ENCODE data around the gene EPB41L4A. TPM values are rescaled to one million over a fixed set of nuclear protein-coding genes. Genes with fewer than 3 reads are reported as not detected.

The EPB41L4A gene
- total RNA-seq, 1 donor: 0.86 TPM

GRCh38 chr5:112159435-112159834 is 259.6 kb downstream of the EPB41L4A start:
- no peak overlapping the region for H3K4me3 ChIP-seq (ENCODE audit: low read depth, low read length)
- DNase-seq (ENCODE audit: low read depth): peak; percentile 87
- no peak for TF ChIP-seq CTCF (IDR thresholded peaks at IDR 0.05; ENCODE audit: insufficient read depth, low read depth, low read length)

- no peak for DNase-seq (ENCODE audit: low read depth)
- no peak for TF ChIP-seq CTCF (IDR thresholded peaks at IDR 0.05; ENCODE audit: insufficient read depth, low read depth, low read length)
- H3K4me3 ChIP-seq (ENCODE audit: low read depth, low read length): no peak overlapping the region
These were observed 262.9 kb downstream of the EPB41L4A start for GRCh38 chr5:112156211-112156610.

GRCh38 chr5:112154940-112155686 is 264.0 kb downstream of the EPB41L4A start:
- TF ChIP-seq CTCF (IDR thresholded peaks at IDR 0.05; ENCODE audit: insufficient read depth, low read depth, low read length): no peak
- H3K4me3 ChIP-seq (ENCODE audit: low read depth, low read length): no peak overlapping the region
- DNase-seq (ENCODE audit: low read depth): no peak

GRCh38 chr5:112149727-112150126 is 269.4 kb downstream of the EPB41L4A start:
- no peak for TF ChIP-seq CTCF (IDR thresholded peaks at IDR 0.05; ENCODE audit: insufficient read depth, low read depth, low read length)
- DNase-seq (ENCODE audit: low read depth): no peak
- H3K4me3 ChIP-seq (ENCODE audit: low read depth, low read length): no peak overlapping the region

- peak; percentile 78 for TF ChIP-seq CTCF (IDR thresholded peaks at IDR 0.05; ENCODE audit: insufficient read depth, low read depth, low read length)
- DNase-seq (ENCODE audit: low read depth): peak; percentile 89
- H3K4me3 ChIP-seq (ENCODE audit: low read depth, low read length): no peak overlapping the region
These were observed 272.5 kb downstream of the EPB41L4A start for GRCh38 chr5:112146323-112147226.

- no peak for TF ChIP-seq CTCF (IDR thresholded peaks at IDR 0.05; ENCODE audit: insufficient read depth, low read depth, low read length)
- H3K4me3 ChIP-seq (ENCODE audit: low read depth, low read length): no peak overlapping the region
- DNase-seq (ENCODE audit: low read depth): no peak
These were observed 275.4 kb downstream of the EPB41L4A start for GRCh38 chr5:112143690-112144089.
